Mesendoderm (in vitro differentiated cells): ENCODE results near the gene LRRFIP1.
A peak's percentile ranks its signal among the peaks of the same experiment; 100 is the strongest.

Experiments
- DNase-seq: peaks from one replicate; pipeline ENCODE4 v3.0.0; 2013
- H2AK5ac ChIP-seq: 2 replicates; pipeline ENCODE4 v1.6.1; 2013; ENCODE audit warnings: low read length, inconsistent platforms
- H2BK120ac ChIP-seq: 2 replicates; pipeline ENCODE4 v1.6.1; 2013; ENCODE audit warnings: low read depth, mild to moderate bottlenecking, low read length, moderate library complexity, mixed read lengths
- H2BK15ac ChIP-seq: replicated peaks from 2 replicates; pipeline ENCODE4 v1.6.1; 2013; ENCODE audit warnings: low read depth, mild to moderate bottlenecking, moderate library complexity
- H2BK5ac ChIP-seq: 2 replicates; pipeline ENCODE4 v1.6.1; 2013; ENCODE audit warnings: low read length, inconsistent platforms
- H3K18ac ChIP-seq: 2 replicates; pipeline ENCODE4 v1.6.1; 2013; ENCODE audit warnings: mild to moderate bottlenecking, low read length, mixed read lengths
- H3K23ac ChIP-seq: one replicate; pipeline ENCODE4 v1.6.1; 2013; ENCODE audit warnings: low read length
- H3K27ac ChIP-seq: 2 replicates; pipeline ENCODE4 v1.5.1; 2013; ENCODE audit warnings: low read depth, mild to moderate bottlenecking, inconsistent platforms, low read length, moderate library complexity
- H3K27me3 ChIP-seq: 2 replicates; pipeline ENCODE4 v1.6.1; 2013; ENCODE audit warnings: low read length, control low read depth, mild to moderate bottlenecking, inconsistent platforms; ENCODE audit not compliant: insufficient read depth, poor library complexity
- H3K36me3 ChIP-seq: 2 replicates; pipeline ENCODE4 v1.6.1; 2013; ENCODE audit warnings: low read length, inconsistent platforms; ENCODE audit not compliant: control insufficient read depth, insufficient read depth
- H3K4ac ChIP-seq: one replicate; pipeline ENCODE4 v1.6.1; 2013; ENCODE audit warnings: low read depth, mild to moderate bottlenecking, low read length, moderate library complexity
- H3K4me1 ChIP-seq: 2 replicates; pipeline ENCODE4 v1.6.1; 2013; ENCODE audit warnings: low read depth, low read length, inconsistent platforms; ENCODE audit not compliant: control insufficient read depth
- H3K4me2 ChIP-seq: 2 replicates; pipeline ENCODE4 v1.6.1; 2013; ENCODE audit warnings: low read length
- H3K4me3 ChIP-seq: 2 replicates; pipeline ENCODE4 v1.5.1; 2013; ENCODE audit warnings: mild to moderate bottlenecking, low read length
- H3K56ac ChIP-seq: one replicate; pipeline ENCODE4 v1.6.1; 2013; ENCODE audit warnings: low read length
- H3K79me1 ChIP-seq: 2 replicates; pipeline ENCODE4 v1.6.1; 2013; ENCODE audit warnings: low read length, inconsistent platforms
- H3K79me2 ChIP-seq: 2 replicates; pipeline ENCODE4 v1.6.1; 2013; ENCODE audit warnings: mild to moderate bottlenecking, low read length; ENCODE audit not compliant: control insufficient read depth, insufficient read depth
- H3K9ac ChIP-seq: 2 replicates; pipeline ENCODE4 v1.6.1; 2013; ENCODE audit warnings: low read length, inconsistent platforms
- H4K5ac ChIP-seq: one replicate; pipeline ENCODE4 v1.6.1; 2013; ENCODE audit warnings: low read length
- H4K8ac ChIP-seq: one replicate; pipeline ENCODE4 v1.6.1; 2013; ENCODE audit warnings: low read depth, mild to moderate bottlenecking, control low read depth, low read length, moderate library complexity
- WGBS: extraction: QIAGEN DNeasy Blood & Tissue Kit; methylation state at CpG from one replicate; pipeline ENCODE4 v1.1.7; 2013; ENCODE audit warnings: low lambda C conversion rate, missing lambda C conversion rate; ENCODE audit not compliant: insufficient coverage; ENCODE audit errors: extremely low coverage; 5-methylcytosine and 5-hydroxymethylcytosine counted together

LRRFIP1 gene

DNA sequence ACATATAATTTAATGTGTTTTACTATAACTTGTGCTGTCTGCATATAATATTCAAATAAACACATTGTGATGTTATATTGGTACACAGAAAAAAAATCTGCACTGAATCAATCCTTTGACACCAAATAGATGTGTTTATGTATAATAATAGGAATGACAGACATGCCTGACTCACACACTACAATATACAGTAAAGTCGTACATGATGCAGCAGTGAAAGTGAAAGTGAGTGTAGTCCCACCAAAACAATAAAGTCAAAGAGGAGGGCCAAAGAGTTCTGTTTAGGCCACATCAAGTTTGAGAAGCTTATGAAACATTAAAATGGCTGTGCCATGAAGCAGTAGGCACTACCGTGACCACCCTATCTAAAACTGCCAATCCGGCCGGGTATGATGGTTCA, 163.0 kb downstream of the LRRFIP1 start:
- Histone ChIP-seq H3K27ac (no peak overlapping the region), H3K27me3 (no peaks in the 10 kb centered on the region), H3K4me3 (no peak overlapping the region), H2AK5ac (no peak overlapping the region), H2BK5ac (no peak overlapping the region), H3K36me3 (no peaks in the 10 kb centered on the region), H3K79me1 (no peaks in the 10 kb centered on the region), H2BK15ac (no peak overlapping the region), H3K18ac (no peak overlapping the region), H3K4me2 (no peak overlapping the region), H3K4ac (no peak overlapping the region), H3K56ac (no peak overlapping the region), H3K23ac (no peak overlapping the region), H2BK120ac (no peak overlapping the region), H3K9ac (no peak overlapping the region), H4K8ac (no peak overlapping the region), H3K4me1 (no peaks in the 10 kb centered on the region), H4K5ac (no peak overlapping the region), H3K79me2 (no peaks in the 10 kb centered on the region)
- DNase-seq: no peak
- no CpG with 5 or more reads among the region's 4 CpGs for WGBS

GRCh38 chr2:237791977-237792727, 164.8 kb downstream of the LRRFIP1 start:
- Histone ChIP-seq H2AK5ac (no peak overlapping the region), H3K23ac (no peak overlapping the region)
- peak; percentile 55 for DNase-seq

DNA sequence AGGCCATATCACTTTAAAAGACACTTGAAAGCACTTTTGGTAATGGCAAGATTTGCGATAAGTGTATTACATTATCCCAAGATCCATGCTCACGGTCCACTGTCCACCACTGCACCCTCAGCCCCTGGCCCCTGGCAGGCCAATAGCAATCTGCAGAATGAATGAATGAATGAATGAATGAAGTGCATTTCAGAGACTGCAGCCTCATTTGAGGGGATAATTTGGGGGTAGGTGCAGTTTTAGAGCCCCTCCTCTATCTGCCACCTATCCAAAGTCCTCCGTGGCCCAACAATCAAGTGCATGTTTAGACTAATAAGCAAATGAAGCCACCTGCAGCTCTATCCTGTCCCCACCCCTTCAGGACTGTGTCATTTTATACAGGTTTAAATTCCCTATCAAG, 169.9 kb downstream of the LRRFIP1 start:
- H3K4ac ChIP-seq: no peak overlapping the region
- no peak overlapping the region for H4K5ac ChIP-seq
- H3K4me2 ChIP-seq: no peak overlapping the region
- no peak overlapping the region for H3K18ac ChIP-seq
- H2BK120ac ChIP-seq: no peak overlapping the region
- WGBS: no CpG with 5 or more reads among the region's 3 CpGs
- DNase-seq: no peak
- H4K8ac ChIP-seq: no peak overlapping the region
- no peak overlapping the region for H2BK15ac ChIP-seq
- no peak overlapping the region for H3K27ac ChIP-seq
- H3K9ac ChIP-seq: no peak overlapping the region
- H3K79me2 ChIP-seq: no peaks in the 10 kb centered on the region
- no peaks in the 10 kb centered on the region for H3K79me1 ChIP-seq
- H3K27me3 ChIP-seq: no peaks in the 10 kb centered on the region
- H2BK5ac ChIP-seq: no peak overlapping the region
- H3K56ac ChIP-seq: no peak overlapping the region
- no peak overlapping the region for H3K23ac ChIP-seq
- no peaks in the 10 kb centered on the region for H3K36me3 ChIP-seq
- H3K4me3 ChIP-seq: no peak overlapping the region
- no peaks in the 10 kb centered on the region for H3K4me1 ChIP-seq
- H2AK5ac ChIP-seq: no peak overlapping the region

More at GRCh38 chr2:237791977-237792727, 164.8 kb downstream of the LRRFIP1 start:
- H3K27me3 ChIP-seq: no peaks in the 10 kb centered on the region
- no peaks in the 10 kb centered on the region for H3K36me3 ChIP-seq
- WGBS: no CpG with 5 or more reads among the region's 6 CpGs
- H3K56ac ChIP-seq: no peak overlapping the region
- no peak overlapping the region for H3K4ac ChIP-seq
- no peak overlapping the region for H3K4me3 ChIP-seq
- no peak overlapping the region for H3K9ac ChIP-seq
- H2BK120ac ChIP-seq: no peak overlapping the region
- H4K5ac ChIP-seq: no peak overlapping the region
- H3K27ac ChIP-seq: no peak overlapping the region
- no peaks in the 10 kb centered on the region for H3K79me2 ChIP-seq
- no peaks in the 10 kb centered on the region for H3K79me1 ChIP-seq
- no peak overlapping the region for H3K4me2 ChIP-seq
- H2BK5ac ChIP-seq: no peak overlapping the region
- no peak overlapping the region for H2BK15ac ChIP-seq
- H3K4me1 ChIP-seq: no peaks in the 10 kb centered on the region
- H3K18ac ChIP-seq: no peak overlapping the region
- H4K8ac ChIP-seq: no peak overlapping the region

DNA sequence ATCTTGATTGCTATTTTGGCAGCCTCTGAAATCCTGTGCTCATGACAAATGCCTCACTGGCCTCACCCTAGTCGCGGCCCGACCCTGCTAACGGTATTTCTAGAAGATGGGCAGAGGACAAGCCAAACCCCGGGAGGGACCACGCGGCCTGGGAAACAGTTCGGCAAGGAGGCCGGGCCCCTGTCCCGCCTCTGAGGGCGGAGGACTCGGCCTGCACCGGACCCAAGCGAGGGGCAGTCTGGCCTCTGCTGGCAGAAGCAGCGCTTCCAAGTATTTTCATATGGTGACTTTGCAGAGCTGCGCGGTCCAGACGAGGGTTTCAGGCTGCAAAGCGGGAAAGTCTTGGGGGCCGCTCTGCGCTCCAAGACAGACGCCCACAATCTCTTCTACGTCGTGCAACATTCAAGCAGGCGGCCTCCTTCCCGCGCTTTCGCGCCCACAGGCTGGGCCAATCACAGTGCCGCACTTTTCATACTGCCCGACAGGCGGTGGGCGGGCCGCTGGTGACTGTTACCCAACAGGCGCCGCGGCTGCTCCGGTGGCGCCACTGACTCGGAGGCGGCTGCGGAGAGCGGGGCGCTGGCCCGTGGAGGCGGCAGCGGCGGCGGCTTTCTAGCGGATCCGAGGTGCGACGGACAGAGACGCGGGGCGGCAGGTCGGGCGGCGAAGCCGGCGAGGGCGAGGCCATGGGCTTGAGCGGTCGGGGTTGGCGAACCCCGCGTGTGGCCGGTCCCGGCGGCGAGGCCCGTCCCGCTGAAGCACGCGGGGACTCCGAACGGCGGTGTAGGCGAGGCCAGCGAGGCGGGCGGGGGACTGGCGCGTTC, 171.1 kb downstream of the LRRFIP1 start, which contains the start of gene RBM44:
Gene RBM44, plus strand, starts transcription at position 544 of the 824 bp plus-strand sequence. CDS start 14,831 bp downstream, outside the sequence.
- no peak within 1 kb of the TSS for H3K4me2 ChIP-seq
- H3K27me3 ChIP-seq: no peaks in the 10 kb centered on the region
- no peak within 1 kb of the TSS for H3K56ac ChIP-seq
- no peaks in the 10 kb centered on the region for H3K36me3 ChIP-seq
- no peaks in the 10 kb centered on the region for H3K79me1 ChIP-seq
- WGBS: no CpG with 5 or more reads among the region's 84 CpGs
- H3K4me1 ChIP-seq: no peaks in the 10 kb centered on the region
- no peak within 1 kb of the TSS for H2BK120ac ChIP-seq
- no peak within 1 kb of the TSS for H3K18ac ChIP-seq
- no peak within 1 kb of the TSS for H3K27ac ChIP-seq
- H3K4me3 ChIP-seq: no peak within 1 kb of the TSS
- no peak for DNase-seq
- no peak within 1 kb of the TSS for H2AK5ac ChIP-seq
- no peak within 1 kb of the TSS for H2BK15ac ChIP-seq
- no peaks in the 10 kb centered on the region for H3K79me2 ChIP-seq
- H3K9ac ChIP-seq: no peak within 1 kb of the TSS
- no peak within 1 kb of the TSS for H4K5ac ChIP-seq
- no peak within 1 kb of the TSS for H3K23ac ChIP-seq
- no peak within 1 kb of the TSS for H3K4ac ChIP-seq
- no peak within 1 kb of the TSS for H4K8ac ChIP-seq
- no peak within 1 kb of the TSS for H2BK5ac ChIP-seq

DNA sequence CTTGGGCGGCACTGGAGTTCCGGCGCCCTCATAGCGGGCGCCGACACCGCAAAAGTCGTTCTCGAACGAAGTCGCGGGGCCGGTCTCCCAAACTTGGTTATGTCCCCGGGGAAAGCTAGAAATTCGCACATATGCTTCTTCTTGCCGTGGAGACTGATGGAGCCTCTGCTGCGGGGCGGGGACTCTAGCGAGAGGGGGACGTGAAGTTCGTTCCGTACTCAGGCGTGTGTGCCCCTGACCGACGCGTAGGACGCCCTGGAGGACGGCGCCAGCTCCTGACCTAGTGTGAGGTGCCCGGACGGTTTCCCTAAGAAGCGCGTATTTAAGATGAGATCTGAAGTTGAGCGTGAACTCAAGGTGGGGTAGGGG, 171.7 kb downstream of the LRRFIP1 start:
- Histone ChIP-seq H3K79me2 (no peaks in the 10 kb centered on the region), H2AK5ac (no peak overlapping the region), H3K27me3 (no peaks in the 10 kb centered on the region), H3K18ac (no peak overlapping the region), H3K4me2 (no peak overlapping the region), H2BK5ac (no peak overlapping the region), H3K4ac (no peak overlapping the region), H2BK15ac (no peak overlapping the region), H2BK120ac (no peak overlapping the region), H4K8ac (no peak overlapping the region), H4K5ac (no peak overlapping the region), H3K79me1 (no peaks in the 10 kb centered on the region), H3K4me1 (no peaks in the 10 kb centered on the region), H3K56ac (no peak overlapping the region), H3K23ac (no peak overlapping the region), H3K9ac (no peak overlapping the region), H3K4me3 (no peak overlapping the region), H3K36me3 (no peaks in the 10 kb centered on the region), H3K27ac (no peak overlapping the region)
- WGBS: no CpG with 5 or more reads among the region's 34 CpGs
- no peak for DNase-seq
